T-helper 2 cell (primary cell): ENCODE data around the gene RRP36.
"Not testable (repeated sequence)": the region's sequence is repeated elsewhere in the genome, so short reads cannot be mapped to it uniquely, and the experiment has no call there.

Experiments used
- DNase-seq, 5 experiments: peaks; one replicate each; pipeline versions ENCODE4 v3.0.0 to v3.0.0-alpha.2; 2012 to 2022

RRP36 gene

DNA sequence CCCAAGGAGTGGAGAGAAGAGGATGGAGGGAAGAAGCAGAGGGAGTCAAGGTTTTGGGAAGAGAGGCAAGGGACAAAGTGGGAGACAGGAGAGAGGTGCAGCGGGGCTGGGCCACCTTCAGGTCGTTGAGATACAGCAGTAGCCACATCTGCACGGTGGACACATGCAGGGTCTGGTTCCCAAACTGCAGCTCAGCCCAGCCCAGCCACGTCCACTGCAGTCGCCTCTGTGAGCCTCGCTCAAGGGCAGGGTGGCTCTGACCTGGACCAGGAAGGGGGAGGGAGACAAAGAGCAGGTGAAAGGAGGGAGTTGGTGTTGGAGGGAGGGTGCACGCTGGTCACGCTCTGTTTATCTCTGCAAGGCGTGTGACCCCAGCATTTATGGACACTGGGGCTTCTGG, 17.3 kb downstream of the RRP36 start:
- no peak for DNase-seq

GRCh38 chr6:43040542-43041257, 19.3 kb downstream of the RRP36 start:
- no peak for DNase-seq

DNA sequence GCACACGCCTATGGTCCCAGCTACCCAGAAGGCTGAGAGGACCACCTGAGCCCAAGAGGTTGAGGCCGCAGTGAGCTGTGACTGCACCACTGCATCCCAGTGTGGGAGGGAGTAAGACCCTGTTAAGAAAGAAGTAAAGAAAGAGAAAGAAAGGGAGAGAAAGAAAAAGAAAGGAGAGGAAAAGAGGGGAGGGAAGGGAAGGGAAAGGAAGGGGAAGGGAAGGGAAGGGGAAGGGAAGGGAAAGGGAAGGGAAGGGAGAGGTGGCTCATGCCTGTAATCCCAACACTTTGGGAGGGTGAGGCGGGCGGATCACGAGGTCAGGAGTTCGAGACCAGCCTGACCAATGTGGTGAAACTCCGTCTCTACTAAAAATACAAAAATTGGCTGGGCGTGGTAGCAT, 20.1 kb downstream of the RRP36 start:
- DNase-seq: not testable (repeated sequence)

DNA sequence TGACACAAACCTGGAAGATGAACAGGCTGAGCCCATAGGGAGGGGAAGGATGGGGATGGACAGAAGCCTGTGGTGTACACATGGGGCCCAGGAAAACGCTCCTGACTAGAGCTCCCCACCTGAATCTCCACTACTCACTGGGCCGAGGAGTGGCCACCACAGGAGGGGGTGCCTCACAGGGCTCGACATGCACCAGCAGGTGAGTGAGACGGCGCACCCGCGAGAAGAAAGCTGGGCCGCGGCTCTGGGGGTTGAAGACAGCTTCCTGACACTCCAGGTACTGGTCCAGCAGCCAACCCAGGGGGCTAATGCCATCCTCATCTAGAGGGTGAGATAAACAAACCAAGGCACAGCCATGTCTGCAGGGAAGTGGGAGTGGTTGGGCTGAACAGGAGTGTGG, 21.9 kb downstream of the RRP36 start:
- DNase-seq: no peak

DNA sequence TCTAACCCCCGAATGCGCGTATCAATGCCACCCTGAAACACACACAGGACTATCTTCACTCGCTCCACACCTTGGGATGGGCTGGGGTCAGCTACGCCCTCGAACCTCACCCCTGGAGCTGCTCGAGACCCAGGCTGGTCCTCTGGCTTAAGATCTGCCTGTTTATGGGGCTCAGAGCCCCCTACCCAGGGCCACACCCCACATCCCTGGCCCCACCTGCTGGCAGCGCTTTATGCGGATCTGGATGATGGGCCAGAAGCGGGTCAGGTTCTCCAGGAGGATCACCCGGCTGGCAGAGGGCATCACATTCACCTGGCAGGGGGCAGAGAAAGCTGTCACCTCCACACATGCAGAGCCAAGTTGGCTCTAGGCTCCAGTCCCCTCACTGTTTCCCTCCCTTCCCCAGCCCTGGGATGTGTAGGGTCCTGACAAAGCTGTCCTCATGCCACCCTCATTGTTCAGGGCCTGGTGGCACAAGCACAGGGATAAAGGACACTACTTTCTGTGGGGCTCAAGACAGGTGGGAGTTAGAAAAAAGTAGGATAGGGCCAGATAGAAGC, 24.0 kb downstream of the RRP36 start:
- DNase-seq: no peak

DNA sequence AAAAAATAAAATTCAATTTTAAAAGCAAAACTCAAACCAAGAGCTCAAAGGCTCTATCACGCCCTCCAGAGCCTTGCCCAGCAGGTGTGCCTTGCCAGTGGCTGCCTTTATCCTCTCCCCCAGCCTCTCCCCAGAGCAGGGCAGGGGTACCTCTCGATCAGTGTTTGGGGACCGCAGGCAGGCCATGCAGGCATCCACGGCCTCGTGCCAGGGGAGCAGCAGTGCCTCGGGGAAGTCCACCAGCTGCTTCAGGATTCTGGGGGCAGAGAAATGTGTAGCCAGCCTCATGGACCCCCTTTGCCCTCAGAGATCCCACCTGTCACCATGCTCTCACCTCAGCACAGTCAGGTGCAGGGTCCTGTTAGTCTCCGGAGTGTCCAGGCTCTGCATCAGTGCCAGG, 26.6 kb downstream of the RRP36 start:
- DNase-seq: no peak

GRCh38 chr6:43050981-43051380, 29.6 kb downstream of the RRP36 start:
- no peak for DNase-seq

DNA sequence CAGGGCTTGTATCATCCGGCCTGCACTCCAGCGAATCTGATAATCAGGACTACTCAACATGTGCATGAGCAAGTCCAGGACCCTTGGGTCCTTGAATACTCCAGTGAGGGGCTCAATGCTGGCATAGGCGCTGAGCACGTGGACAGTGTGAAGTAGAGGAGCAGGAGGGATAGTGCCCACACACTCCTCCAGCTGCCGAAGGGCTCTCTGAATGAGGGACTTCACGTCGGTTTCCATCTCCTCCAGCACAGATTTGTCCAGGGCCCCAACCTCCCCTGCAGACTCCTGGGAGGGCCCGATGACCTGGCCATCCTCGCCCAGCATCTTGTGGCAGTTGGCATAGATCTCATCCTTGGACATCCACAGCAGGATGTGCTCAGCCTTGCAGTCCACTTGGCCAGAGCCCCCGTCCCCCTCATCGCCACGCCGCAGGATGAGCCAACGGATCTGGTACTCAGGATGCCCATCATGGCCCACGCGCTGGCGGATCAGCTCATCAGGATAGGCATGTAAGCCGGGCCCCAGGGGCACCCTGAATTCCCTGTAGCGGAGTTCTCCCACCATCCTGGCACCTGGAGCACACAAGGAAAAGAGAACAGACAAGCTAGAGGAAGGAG, 30.9 kb downstream of the RRP36 start:
- no peak for DNase-seq

- peak in 2 of 5 experiments; percentile 7 to 43 for DNase-seq
Observed at GRCh38 chr6:43052842-43053544, 31.6 kb downstream of the RRP36 start.

DNA sequence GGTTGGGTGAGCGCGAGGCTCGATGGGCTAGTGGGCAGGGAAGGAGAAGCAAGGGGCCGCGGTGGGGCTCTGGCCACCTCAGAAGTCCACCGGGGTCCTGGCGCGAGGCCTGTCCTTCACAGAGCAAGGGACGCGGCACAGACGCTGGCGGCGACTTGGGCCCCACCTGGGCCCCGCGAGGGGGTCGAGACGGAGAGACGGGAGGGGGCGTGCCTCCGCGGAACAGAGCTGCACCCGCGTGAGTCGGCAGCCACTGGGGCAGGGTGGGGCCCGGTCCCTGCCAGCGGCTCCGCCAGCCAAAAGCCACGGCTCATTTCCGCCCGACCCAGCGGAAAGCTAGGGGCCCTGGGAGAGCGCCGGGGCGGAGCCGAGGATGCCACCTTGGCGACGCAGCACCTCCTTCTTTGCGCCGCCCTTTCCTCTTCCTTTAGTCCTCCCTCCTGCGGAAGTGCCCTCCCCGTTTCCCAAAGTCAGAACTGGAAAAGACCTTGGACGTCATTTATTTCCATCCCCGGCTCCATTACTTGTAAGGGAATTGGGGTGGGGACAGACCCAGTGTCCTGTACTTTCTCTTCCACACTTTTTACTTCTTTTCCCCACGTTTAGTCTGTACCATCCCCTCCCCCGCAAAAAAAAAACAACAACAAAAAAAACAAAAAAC, 32.3 kb downstream of the RRP36 start, which contains the start of gene CUL7:
Gene CUL7, minus strand, starts transcription at position 307 of the 661 bp plus-strand sequence. CDS start 1,063 bp downstream, outside the sequence.
- peak; percentile 67 to 96 (median 86) for DNase-seq

GRCh38 chr6:43054206-43054943, 33.0 kb downstream of the RRP36 start:
- no peak for DNase-seq

DNA sequence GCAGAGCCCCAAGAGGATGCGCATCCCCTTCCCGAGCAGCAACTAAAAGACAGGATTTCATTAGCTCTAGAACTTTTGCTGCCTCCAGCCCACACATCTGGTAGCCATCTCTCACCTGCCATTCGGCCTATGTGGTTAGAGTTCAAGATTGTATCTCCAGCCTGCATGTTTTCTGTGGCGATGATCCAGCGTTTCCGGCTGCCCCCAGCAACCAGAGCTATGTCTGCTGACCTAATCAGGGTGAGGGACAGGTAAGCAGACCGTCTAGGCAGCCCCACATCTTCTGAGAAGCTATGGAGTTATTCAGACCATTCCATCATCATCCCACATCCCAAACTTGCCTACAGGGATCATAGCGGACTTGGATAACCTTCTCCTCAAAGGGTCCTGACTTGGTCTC, 34.5 kb downstream of the RRP36 start:
- no peak for DNase-seq

GRCh38 chr6:43058531-43058930, 37.1 kb downstream of the RRP36 start:
- no peak for DNase-seq

- DNase-seq: peak; percentile 90 to 99 (median 96)
Observed at GRCh38 chr6:43059168-43060033, 38.0 kb downstream of the RRP36 start, which contains the start of the genes KLC4 and MRPL2. Gene KLC4, plus strand, starts transcription at chr6:43059631. Its CDS starts 1,705 bp downstream, at chr6:43061336. Gene MRPL2, minus strand, starts transcription at chr6:43059434. Its CDS starts 53 bp downstream, at chr6:43059381.

GRCh38 chr6:43060034-43060754, 38.8 kb downstream of the RRP36 start:
- DNase-seq: no peak

DNA sequence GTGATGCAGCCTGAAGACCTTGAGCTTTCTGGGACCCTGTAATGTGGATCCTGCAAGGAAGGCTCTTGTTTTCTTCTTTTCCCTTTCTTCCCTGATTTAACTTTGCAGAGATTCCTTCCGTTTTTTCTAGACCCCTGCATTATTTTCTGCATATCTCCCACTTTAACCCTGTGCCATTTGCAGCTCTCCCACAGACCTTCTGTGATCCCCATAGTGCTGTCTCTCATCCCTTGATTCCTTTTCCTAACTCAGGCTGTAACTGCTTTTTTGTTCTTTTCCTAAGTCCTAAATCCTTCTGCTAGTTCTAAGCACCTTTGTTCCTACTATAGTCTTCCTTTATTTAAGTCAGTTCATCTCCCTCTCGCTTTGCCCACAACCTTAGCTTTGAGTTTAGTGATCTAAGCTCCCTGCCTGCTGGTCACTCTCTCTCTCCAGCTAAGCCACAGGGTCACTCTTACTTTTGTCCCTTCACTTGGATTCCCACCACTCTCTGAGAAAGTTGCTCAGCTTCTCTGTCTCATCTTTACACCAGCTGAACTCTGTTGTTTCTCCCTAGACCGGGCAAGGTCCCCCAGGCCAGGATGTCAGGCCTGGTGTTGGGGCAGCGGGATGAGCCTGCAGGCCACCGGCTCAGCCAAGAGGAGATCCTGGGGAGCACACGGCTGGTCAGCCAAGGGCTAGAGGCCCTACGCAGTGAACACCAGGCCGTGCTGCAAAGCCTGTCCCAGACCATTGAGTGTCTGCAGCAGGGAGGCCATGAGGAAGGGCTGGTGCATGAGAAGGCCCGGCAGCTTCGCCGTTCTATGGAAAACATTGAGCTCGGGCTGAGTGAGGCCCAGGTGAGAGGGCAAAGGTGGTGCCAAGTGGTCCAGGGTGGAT, 39.6 kb downstream of the RRP36 start:
- DNase-seq: no peak

GRCh38 chr6:43061861-43062260, 40.4 kb downstream of the RRP36 start:
- DNase-seq: no peak

DNA sequence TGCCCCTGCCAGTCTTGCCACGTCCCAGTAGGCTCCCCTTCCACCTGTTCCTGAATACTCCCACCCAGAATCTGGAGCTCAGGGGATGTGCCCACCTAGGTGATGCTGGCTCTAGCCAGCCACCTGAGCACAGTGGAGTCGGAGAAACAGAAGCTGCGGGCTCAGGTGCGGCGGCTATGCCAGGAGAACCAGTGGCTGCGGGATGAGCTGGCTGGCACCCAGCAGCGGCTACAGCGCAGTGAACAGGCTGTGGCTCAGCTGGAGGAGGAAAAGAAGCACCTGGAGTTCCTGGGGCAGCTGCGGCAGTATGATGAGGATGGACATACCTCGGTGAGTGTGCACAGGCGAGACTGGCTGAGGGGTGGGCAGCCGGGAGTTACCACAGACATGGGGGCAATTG, 41.4 kb downstream of the RRP36 start:
- no peak for DNase-seq

- peak in 1 of 5 experiments; percentile 74 for DNase-seq
Observed at GRCh38 chr6:43070028-43070632, 48.7 kb downstream of the RRP36 start.
